GM19372 (cell line): Measurements from ENCODE around the gene SKIL.

ENCODE experiments used
- ATAC-seq: cut with Tn5 transposase; IDR thresholded peaks from one replicate; pipeline ENCODE4 v1.9.1; 2021; ENCODE audit warnings: mild to moderate bottlenecking, low read depth, moderate library complexity; ENCODE audit not compliant: unreplicated experiment

Gene SKIL

DNA sequence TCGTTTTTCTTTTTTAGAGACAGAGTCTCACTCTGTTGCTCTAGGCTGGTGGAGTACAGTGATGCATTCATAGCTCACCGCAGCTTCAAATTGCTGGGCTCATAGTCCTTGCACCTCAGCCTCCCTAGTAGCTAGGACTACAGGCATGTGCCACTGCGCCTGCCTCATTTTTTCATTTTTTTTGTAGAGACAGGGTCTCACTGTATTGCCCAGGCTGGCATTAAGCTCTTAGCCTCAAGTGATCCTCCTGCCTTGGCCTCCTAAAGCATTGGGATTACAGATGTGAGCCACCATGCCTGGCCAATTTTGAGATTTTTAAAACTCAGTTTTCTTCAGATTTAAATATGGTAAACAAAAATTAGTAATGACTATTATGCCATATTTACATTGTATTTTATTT, 29.0 kb downstream of the SKIL start:
- ATAC-seq = no peak

DNA sequence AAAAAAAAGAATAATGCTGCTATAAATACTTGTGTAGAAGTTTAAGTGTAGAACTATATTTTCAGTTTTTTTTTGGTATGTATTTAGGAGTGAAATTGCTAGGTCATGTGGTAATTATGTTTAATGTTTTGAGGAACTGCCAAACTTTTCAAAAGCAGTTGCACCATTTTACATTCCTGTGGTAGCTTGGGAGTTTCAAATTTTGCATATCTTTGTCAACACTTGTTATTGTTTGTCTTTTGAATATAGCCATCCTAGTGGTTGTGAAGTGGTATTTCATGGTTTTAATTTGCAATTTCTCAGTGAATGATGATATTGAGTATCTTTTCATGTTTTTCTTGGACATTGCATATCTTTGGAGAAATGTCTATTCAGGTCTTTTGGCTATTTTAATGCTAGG, 30.4 kb downstream of the SKIL start:
- ATAC-seq = no peak

DNA sequence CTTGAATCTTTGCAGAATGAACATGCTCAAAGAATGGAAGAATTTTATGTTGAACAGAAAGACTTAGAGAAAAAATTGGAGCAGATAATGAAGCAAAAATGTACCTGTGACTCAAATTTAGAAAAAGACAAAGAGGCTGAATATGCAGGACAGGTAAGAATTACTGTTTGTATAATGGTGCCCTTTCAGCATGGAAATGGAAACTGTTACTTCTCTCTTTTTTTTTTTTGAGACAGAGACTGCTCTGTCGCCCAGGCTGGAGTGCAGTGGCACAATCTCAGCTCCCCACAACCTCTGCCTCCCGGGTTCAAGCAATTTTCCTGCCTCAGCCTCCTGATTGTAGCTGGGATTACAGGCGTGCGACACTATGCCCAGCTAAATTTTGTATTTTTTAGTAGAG, 33.6 kb downstream of the SKIL start:
- no peak for ATAC-seq

DNA sequence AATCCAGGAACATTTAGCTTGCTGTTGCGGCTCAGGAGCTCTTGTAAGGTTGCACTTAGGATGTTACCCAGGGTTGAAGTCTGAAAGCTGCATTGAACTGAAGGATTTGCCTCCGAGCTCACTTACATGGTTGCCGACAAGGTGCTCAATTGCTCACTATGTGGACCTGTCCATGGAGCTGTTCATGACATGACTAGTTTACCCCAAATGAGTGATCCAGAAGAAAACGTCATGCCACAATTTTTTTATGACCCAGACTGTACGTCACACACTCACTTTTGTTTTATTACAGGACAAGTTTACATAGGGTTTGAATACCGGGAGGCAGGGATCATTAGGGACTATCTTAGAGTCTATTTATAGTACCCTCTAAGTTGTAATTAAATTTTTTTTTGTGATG, 40.2 kb downstream of the SKIL start:
- ATAC-seq = no peak

DNA sequence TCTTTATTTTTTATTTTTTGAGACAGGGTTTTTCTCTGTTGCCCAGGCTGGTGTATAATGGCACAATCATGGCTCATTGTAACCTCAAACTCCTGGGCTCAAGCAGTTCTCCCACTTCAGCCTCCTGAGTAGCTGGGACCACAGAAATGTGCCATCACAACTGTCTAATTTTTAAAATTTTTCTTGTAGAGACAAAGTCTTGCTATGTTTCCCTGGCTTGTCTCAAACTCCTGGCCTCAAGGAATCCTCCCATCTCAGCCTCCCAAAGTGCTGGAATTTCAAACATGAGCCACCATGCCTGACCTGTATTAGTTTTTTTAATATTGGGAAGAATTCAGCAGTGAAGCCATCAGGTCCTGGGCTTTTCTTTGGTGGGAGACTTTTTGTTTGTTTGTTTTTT, 47.6 kb downstream of the SKIL start:
- no peak for ATAC-seq

DNA sequence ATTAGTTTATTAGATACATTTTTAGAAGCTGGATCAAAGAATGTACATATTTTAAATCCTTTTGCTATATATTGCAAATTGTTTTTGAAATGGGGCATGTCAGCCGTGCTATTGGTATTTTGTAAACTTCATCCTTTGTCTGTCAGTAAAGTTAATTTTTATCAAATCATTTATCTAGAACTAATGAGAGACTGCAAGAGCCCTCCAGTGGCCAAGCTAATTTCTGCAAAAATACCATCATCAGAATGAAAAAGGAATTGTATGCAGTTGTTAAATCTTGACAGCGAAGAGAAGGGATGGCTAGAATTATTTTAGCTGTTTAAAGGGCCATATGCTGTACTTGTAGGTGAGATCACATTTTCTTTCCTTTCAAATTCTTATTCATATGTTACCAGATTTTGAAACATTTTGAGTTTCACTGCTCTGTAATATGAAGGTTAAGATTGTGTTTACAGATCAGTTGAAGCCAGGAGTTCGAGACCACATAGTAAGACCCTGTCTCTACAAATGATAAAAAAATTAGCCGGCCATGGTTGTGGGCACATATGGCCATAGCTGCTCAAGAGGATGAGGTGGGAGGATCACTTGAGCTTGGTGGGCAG, 53.0 kb downstream of the SKIL start:
- ATAC-seq = no peak

DNA sequence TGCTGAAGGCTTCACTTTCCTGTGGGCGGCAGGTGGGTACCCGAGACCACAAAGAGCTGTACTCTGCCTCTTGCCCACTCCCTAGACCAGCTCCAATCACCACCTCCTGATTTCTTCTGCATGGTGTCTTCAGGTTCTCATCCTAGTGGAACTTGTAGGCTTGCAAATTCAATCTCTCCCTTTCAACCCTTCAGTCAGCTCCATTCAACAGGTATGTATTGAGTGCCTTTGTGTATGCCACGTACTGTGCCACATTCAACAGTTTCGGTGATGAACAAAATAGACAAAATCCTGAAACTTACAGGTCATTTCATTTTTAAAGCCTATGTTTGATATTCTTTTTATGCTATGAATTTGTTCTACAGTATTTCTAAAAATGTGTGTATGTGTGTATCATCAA, 55.8 kb downstream of the SKIL start:
- ATAC-seq = no peak

DNA sequence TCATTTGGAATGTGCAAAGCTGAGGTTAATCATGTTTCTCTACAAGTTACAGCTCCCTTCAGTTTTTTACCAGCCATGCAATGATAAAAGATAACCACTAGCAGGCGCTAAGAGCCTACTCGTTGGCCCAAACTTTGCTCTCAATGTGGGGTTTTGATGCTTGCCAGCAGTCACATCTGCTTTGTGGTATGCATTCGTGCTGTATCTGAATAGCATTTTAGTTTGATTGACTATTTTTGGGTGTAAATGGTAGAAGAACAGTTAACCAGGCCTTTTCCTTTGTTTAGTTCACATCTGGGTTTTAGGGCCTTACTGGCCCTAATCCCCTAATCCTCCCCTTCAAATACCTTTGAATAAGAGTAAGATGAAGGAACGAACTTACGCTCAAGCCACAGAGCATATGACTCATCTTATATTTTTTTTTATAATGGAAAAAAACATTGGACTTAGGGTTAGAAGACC, 56.7 kb downstream of the SKIL start:
- no peak for ATAC-seq

DNA sequence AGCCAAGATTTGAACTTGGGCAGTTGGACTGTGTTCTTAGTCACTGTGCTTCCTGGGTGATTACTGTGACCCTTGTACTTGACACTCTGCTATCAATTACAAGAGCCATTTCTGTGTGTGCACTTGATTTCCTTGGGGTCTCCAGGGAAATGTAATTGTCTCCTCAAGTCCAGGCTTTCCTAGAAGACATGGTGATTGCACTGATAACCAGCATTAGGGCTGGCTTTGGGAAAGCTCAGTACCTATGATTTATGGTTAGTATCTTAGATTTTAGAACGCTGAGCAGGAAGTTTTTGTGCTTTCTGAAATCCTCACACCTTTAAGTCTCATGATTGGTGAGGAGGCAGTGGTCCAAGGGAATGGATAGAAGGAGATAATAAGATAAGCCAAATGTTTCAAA, 59.6 kb downstream of the SKIL start:
- no peak for ATAC-seq

DNA sequence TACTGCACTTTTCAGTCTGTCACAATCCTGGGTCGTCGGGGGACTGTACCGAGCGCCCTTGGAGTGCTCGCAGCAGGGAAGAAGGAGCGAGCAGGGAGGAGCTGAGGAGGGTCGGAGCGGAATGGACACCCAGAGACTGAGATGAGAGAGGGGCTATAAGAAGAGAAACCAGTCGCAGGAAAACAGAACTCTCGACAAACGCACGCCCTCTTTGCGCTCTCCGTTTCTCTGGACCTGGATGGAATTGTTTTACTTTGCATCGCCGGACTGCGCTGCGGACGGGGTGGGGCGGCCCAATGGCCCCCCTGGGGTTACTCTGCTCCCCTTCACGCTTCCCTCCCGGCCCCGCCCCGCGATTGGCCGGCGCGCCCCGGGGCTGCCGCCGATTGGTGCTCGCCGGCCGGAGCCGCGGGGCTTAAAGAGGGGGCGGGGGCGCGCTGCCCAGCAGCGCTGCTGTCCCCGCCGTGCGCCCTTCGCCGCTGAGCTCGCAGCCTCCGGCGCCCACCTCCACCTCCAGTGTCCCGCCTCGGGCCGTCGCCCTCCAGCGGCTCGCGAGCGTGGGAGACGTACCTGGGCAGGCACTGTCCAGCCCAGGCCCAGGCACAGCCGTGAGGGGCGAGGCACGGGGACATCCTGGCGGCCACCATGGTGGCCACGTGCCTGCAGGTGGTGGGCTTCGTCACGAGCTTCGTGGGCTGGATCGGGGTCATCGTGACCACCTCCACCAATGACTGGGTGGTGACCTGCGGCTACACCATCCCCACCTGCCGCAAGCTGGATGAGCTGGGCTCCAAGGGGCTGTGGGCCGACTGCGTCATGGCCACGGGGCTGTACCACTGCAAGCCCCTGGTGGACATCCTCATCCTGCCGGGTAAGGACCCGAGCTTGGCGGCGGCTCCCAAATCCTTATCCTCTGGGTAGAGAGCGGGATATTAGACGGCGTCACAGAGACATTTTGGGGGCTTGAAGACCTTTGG, 61.2 kb downstream of the SKIL start, which contains the start of gene CLDN11:
TSS of gene CLDN11 (plus strand) at position 447 of the 977 bp plus-strand sequence. CDS start at position 646, 199 bp downstream.
- no peak for ATAC-seq

DNA sequence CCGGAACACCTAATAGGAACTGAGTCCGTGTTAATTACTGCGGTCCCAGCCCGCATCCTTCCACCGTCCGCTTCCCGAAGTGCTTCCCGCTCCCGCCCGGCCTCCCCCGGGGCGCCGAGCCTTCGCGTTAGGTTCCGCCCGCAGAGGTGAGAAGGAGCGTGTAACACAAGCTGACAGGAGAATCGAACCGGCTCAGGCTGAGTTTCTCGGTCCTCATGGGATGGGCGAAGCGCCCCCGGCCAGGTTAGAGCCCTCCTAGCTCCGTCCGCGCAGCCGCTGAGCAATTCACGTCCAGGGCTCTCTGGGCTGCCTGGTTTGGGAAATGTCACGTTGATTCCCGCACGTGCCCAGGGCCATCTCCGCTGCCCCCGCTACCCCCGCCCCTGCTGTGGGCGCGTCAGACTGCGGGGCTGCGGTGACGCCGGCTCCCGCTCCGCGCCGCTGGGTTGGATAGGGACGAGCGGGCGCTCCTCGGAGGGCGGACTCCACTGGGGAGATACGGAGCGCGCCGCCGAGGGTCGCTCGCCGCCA, 62.1 kb downstream of the SKIL start:
- no peak for ATAC-seq

DNA sequence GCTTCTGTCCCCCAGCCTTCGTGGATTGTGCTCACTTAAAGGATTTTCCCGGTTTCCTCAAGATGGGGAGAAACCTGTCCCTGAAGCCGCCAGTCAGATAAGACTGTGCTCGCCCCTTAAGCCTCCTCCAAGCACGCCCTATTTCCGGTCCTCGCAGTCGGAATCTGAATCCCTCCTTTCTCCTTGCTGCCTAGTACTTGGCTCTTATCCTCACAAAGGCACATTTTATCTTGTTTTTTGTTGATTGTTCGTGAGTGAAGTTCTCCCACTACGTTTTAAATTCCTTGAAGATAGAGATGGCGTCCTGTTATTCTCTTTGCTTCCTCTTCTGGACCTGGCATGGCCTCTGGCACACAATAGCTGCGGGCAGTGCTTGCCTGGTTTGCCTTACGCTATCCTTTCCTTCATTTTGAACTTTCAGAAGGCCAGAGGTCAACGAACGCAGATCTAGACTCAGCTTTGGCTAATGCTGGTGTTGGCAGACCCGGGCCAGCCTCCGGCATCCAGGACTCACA, 62.8 kb downstream of the SKIL start:
- ATAC-seq = no peak

DNA sequence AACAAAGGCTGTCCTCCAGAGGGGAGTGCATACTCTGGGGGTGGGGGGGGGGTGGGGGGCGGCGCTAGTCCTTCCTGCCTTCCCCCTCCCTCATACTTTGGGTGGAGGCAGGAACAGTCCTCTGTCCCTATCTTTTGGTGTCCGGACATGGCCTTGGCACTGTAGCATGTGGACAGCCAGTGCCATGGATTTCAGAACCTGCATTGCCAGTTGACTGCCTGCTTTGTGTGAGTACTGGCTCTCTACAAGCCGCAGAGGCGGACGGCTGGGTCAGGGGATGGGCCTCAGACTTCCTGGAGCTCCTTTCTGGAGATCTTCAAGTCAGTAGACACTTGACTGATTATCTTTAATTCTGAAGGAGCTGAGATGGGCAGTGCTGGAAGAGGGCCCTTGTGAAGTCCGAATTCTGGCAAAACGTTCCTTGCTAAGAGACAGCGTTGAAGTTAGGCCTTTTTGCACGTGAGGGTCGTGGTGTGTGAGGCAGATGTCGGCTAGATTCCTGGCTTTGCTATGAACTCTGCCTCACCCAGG, 63.7 kb downstream of the SKIL start:
- ATAC-seq = no peak

DNA sequence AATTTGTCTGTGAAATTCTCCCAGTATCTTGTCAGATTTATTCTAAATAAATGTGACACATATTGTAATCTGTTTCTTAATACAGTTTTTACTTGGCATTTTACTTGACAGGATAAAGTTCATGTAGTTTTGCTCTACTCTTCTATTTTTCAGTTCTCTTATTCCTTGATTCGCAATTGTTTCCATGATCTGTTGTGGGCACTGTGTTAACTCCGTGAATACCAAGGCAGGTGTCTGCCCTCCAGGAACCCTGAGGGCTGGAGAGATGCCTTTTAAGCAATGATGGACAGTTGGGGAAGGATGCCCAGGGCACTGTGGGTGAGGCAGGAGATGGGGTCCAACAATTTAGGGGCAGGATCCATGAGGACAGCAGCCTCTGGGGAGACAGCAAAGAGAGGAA, 64.2 kb downstream of the SKIL start:
- ATAC-seq = no peak

DNA sequence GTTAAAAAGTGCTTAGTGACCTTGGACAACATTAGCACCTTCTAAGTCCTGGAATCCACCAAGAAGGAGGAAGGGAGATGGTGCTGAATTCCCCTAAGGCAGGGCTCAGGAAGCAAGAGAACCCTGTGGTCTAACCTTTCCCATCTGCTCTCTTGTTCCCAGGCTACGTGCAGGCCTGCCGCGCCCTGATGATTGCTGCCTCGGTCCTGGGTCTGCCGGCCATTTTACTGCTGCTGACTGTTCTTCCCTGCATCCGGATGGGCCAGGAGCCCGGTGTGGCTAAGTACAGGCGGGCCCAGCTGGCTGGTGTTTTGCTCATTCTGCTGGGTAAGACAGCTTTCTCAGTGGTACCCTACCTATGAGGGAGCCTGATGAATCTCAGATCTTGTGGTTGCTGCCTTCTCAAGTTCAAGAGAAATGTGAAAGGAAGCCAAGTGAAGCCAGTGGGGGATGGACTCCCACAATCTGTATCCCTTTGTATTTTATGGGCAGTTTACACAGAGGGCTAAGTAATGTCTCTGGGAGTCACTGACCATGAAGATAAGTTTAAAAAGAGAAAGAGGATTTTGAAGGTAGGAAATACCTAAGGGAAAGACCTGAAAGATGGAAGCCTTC, 65.6 kb downstream of the SKIL start:
- no peak for ATAC-seq

DNA sequence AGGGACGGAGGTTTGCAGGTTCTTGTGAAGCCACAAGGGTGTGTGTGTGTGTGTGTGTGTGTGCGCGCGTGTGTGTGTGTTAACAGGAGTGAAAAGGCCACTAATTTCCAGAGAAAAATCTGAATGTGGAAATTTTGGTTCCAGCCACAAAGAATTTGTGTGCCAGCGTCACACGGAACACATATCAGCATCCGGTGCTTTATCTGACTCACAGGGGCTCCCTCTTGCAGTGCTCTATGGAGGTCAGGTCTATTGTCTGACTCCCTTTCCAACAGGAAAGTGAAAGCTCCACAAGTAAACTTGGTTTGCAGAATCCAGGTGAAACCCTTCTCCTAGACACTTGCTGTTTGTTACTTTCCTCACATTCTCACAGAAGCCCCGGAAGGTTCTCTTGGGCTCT, 67.4 kb downstream of the SKIL start:
- ATAC-seq = no peak

DNA sequence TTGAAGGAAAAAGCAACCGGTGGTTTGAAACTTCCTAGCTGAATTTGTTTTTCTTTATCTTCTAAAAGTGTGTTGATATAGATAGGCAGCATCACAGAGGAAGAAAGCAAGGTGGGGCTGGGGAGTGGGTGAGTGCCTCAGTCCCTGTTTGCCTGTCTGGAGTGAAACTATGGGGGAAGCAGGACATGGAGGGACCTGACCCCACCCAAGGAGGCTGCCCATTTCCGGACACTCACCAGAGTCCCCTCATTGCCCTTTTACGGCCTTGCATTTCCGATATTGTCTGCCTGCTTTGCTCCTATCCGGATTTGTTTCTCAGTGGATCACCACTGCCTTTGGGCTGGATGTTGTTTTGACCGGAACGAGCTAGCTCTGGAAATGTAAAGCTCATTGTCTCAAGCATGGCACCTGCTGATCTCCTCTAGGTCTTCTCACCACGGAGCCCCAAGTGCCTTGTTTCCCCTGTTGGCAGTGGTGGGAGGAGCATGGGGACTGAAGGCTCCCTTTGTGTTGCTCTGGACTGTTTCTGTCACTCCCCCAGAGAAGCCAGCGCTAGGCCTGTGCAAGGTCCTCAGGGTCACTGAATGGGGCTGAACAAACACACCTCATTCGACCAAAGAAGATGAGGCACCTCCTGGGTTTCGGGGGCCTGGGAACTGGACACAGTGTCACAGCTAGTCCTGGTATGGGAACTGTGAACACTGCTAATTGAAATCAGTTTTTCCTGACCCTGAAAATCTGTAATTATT, 68.2 kb downstream of the SKIL start:
- no peak for ATAC-seq

DNA sequence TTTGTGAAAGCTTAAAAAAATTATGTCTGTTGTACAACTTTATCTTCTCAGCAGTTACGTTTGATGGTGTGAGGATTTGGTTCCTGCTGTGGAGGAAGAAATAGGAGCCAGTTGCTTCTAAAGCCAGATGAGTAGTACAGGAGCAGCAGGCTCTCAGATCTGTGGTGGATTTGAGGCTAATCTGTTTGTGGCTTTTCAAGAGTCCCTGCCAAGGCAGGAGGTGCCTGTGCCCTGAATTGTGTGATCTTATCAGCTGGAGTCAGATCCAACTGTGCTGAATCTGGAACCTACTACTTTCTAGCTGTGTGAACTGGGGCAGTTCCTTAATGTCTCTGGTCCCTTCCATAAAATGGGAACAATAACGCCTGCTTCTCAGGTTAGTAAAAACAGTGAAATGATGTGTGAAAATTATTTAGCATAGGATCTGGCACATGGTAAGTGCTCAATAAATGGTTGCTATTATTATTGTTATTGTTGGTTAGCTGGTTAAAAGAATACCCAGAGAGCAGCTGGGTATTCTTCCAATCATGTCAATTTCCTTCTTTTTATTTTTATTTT, 68.8 kb downstream of the SKIL start:
- ATAC-seq = no peak

DNA sequence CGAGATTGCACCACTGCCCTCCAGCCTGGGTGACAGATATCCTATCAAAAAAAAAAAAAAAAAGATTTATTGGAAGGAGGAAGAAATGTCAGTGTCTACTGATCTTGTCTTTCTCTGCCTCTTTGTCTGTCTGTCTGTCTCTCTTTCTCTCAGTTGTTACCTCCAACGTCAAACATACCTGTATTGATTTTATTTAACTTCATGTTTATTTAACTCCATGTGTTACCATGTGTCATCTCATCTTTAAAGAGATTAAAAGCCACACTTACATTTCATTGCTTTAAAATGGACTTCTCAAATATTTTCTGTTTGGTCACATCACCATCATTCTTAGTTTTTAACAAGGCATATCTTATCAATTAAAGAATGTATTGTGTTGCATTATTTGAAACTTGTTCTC, 70.6 kb downstream of the SKIL start:
- ATAC-seq = no peak

DNA sequence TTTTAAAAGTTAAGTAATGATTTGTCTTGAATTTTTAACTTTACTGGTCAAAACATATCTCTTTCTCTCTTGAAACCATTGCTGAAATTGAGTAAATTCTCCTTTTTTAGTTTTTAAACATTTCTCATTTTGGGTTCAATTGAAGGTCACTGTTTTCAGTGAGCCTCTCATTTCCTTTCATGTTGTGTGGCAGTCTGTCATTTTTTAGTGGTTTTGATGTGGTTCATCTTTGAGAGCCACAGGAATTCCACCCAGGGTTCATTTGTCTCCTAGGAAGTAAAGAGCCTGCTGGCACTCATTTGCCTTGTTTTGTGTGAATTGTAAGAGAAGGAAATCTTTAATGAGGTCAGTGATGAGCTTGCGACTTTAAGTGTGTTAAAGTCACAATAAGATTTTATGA, 71.5 kb downstream of the SKIL start:
- no peak for ATAC-seq
